Upper lobe of right lung (tissue), 1 donor: ENCODE data around the gene LNX2. TPM values are rescaled to one million over a fixed set of nuclear protein-coding genes. Genes with fewer than 3 reads are reported as not detected.
A peak's percentile ranks its signal among the peaks of the same experiment; 100 is the strongest.

ENCODE experiments used
- ATAC-seq: fragments of 200-7000 bp; cut with Tn5 transposase; one replicate; pipeline ENCODE4 v1.9.1; 2020; ENCODE audit warnings: mild to moderate bottlenecking, moderate library complexity
- DNase-seq: peaks from one replicate; pipeline ENCODE4 v3.0.0-alpha.2; 2020
- H3K27ac ChIP-seq: fragments of 200-600 bp; one replicate; pipeline ENCODE4 v1.8.0; 2022
- H3K27me3 ChIP-seq: fragments of 200-600 bp; one replicate; pipeline ENCODE4 v1.8.0; 2022; ENCODE audit warnings: mild to moderate bottlenecking
- H3K36me3 ChIP-seq: fragments of 200-600 bp; one replicate; pipeline ENCODE4 v1.8.0; 2022
- H3K4me1 ChIP-seq: fragments of 200-600 bp; one replicate; pipeline ENCODE4 v1.8.0; 2022
- H3K4me3 ChIP-seq: fragments of 200-600 bp; one replicate; pipeline ENCODE4 v1.8.0; 2022; ENCODE audit warnings: mild to moderate bottlenecking
- H3K9me3 ChIP-seq: fragments of 200-600 bp; one replicate; pipeline ENCODE4 v1.8.0; 2022
- intact Hi-C: fragments of 100-400 bp; cut with DNase I; formaldehyde crosslinking; loops from one replicate; pipeline ENCODE4 v1.11.0; 2022
- total RNA-seq: library from RNA; stranded (reverse); fragmentation: NEBNext Ultra II Directional; extraction: Animal tissue kit (Norgen Biotek cat#: 25700); gene quantifications from one replicate; pipeline ENCODE4 v1.2.1, GENCODE V29; 2021
- TF ChIP-seq, protein P1 (sequence below): fragments of 200-600 bp; IDR thresholded peaks from one replicate; pipeline ENCODE4 v1.8.0; 2022; ENCODE audit warnings: antibody characterized with exemption
- donor health status: DM: no; HTN: yes; CAD: no; lungs with severe emphysema.

The LNX2 gene
- total RNA-seq, 1 donor from 2014 or later = 35.3 TPM

DNA sequence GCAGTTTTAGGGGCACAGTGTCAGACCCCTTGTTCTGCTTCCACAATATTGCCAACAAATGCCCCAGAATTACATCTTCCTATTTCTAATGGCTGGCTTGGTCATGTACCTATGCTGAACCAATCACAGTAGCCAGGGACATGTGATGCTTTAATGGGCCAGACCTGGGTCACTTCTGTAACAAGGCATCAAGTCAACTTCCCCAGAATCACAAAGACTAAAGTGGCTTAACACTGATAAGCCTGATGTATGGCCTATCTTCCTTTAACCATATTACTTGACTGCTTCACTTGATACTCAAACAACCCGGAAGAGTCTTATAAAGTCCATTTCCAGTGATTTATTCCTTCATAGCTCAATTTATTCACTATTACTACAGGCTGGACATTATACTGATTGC is 19.6 kb downstream of the LNX2 start:
- no peak overlapping the region for H3K4me3 ChIP-seq
- DNase-seq = no peak
- TF ChIP-seq, protein P1, sequence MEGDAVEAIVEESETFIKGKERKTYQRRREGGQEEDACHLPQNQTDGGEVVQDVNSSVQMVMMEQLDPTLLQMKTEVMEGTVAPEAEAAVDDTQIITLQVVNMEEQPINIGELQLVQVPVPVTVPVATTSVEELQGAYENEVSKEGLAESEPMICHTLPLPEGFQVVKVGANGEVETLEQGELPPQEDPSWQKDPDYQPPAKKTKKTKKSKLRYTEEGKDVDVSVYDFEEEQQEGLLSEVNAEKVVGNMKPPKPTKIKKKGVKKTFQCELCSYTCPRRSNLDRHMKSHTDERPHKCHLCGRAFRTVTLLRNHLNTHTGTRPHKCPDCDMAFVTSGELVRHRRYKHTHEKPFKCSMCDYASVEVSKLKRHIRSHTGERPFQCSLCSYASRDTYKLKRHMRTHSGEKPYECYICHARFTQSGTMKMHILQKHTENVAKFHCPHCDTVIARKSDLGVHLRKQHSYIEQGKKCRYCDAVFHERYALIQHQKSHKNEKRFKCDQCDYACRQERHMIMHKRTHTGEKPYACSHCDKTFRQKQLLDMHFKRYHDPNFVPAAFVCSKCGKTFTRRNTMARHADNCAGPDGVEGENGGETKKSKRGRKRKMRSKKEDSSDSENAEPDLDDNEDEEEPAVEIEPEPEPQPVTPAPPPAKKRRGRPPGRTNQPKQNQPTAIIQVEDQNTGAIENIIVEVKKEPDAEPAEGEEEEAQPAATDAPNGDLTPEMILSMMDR = no peak
- H3K27ac ChIP-seq = no peak overlapping the region
- intact Hi-C loops = no loop called here
- no peaks in the 10 kb centered on the region for H3K4me1 ChIP-seq
- H3K27me3 ChIP-seq = no peaks in the 10 kb centered on the region
- H3K36me3 ChIP-seq = no peaks in the 10 kb centered on the region
- no peak for ATAC-seq
- no peaks in the 10 kb centered on the region for H3K9me3 ChIP-seq

DNA sequence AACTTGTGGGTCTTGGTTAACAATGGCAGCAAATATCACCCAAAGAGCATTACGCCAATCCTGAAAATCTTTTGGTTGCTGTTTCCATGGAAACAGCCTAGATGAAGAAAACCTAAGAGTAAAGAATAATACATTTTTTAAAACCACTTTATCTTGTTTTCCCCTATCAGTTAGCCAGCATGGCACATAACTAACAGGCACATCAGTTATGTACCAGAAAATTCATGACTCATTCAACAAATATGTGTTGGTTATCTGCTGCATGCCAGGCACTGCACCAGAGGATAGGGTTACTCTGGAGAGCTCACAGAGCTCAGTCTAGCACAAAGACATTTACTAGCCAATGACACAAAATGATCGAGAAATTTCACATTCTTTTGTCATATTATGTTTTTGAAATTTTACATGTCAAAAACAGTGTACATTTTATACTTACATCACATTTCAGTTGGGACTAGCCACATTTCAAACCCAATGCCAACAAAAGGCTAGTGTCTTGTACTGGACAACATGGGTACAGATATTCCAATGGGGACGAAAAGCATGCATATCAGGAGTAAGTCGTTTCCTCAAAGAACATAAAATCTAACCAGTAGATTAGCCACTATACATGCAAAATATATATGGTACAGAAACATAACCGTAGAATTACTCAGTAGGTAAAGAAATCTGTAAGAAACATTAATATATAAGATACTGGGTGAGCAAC is 20.3 kb downstream of the LNX2 start:
- no peak overlapping the region for H3K27ac ChIP-seq
- H3K27me3 ChIP-seq = no peaks in the 10 kb centered on the region
- peaks cover 3% of the 10 kb centered on the region for H3K4me1 ChIP-seq
- DNase-seq (no peak), ATAC-seq (peak; percentile 68)
- intact Hi-C loops = no loop called here
- H3K36me3 ChIP-seq = no peaks in the 10 kb centered on the region
- TF ChIP-seq, protein P1 = no peak
- no peak overlapping the region for H3K4me3 ChIP-seq
- no peaks in the 10 kb centered on the region for H3K9me3 ChIP-seq

- intact Hi-C loops = no loop called here
- Histone ChIP-seq H3K27ac (no peak overlapping the region), H3K4me1 (peaks cover 7% of the 10 kb centered on the region)
Observed at GRCh38 chr13:27599096-27599495, 21.2 kb downstream of the LNX2 start.

DNA sequence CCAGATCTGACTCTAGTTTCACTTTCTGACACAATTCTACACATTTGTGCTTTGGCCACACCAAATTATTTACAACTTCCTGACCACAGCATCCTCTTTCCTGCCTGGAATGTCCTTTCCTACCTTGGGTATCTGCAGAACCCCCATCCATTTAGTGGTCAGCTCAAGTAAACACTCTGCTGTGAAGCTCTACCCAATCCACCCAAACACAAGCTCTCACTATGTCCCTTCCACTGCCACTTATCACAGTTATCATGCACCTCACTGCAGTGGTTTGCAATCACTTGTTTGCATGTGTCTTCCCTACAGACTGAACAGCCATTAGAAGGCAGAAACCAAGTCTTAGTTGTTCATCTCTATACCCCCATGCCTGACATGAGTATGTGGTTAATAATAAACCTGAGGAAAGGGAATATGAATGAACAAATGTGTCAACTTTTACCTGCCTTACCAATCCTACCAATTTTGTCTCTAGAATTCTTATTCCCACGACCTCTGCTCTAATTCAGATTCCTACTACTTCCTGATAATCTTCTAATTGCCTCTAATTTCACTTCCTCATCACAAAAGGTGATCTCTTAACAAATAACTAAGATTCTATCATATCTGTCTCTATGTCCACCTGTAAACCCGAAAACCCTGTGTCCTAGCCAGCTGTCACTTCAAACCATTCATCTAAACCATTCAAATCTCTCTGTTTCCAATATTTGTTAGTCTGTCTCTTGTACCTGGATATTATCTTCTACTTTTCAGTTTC is 25.1 kb downstream of the LNX2 start:
- Histone ChIP-seq H3K4me3 (no peak overlapping the region), H3K27me3 (no peaks in the 10 kb centered on the region), H3K4me1 (peaks cover 7% of the 10 kb centered on the region), H3K27ac (no peak overlapping the region), H3K36me3 (no peaks in the 10 kb centered on the region), H3K9me3 (no peaks in the 10 kb centered on the region)
- intact Hi-C loops = no loop called here
- ATAC-seq (no peak), DNase-seq (no peak)
- TF ChIP-seq, protein P1 = no peak

More at GRCh38 chr13:27599096-27599495, 21.2 kb downstream of the LNX2 start:
- ATAC-seq (no peak), DNase-seq (no peak)
- H3K27me3 ChIP-seq = no peaks in the 10 kb centered on the region
- H3K9me3 ChIP-seq = no peaks in the 10 kb centered on the region
- no peak overlapping the region for H3K4me3 ChIP-seq
- TF ChIP-seq, protein P1 = no peak
- no peaks in the 10 kb centered on the region for H3K36me3 ChIP-seq

DNA sequence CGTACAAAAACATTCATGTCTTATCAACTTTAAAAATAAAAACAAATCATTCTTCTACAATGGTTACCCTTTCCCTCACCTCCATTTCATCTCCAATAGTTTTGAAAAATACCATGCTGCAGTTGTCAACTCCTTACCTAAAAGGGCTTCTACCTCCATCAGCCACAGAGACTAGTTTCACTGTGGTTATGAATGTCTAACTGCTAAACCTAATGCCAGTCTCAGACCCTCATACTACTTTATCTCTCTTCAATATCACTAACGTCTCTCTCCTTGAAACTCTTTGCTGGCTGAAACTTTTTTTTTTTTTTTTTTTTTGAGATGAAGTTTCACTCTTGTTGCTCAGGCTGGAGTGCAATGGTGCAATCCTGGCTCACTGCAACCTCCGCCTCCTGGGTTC is 27.1 kb downstream of the LNX2 start:
- ATAC-seq (no peak), DNase-seq (no peak)
- Histone ChIP-seq H3K36me3 (no peaks in the 10 kb centered on the region), H3K9me3 (no peaks in the 10 kb centered on the region), H3K4me3 (no peak overlapping the region), H3K27ac (no peak overlapping the region), H3K4me1 (peaks cover 7% of the 10 kb centered on the region), H3K27me3 (no peaks in the 10 kb centered on the region)
- intact Hi-C loops = no loop called here
- TF ChIP-seq, protein P1 = no peak
